Urothelium cell line (cell line): ENCODE results near the gene TTC6.

Experiments used
- DNase-seq: peaks from one replicate; pipeline ENCODE4 v3.0.0; 2011; ENCODE audit warnings: low spot score, mixed read lengths
- FAIRE-seq: peaks from 2 replicates; lab custom pipeline; 2011; peaks lifted over from hg19 to GRCh38; lab: Jason Lieb, UNC

Gene TTC6

DNA sequence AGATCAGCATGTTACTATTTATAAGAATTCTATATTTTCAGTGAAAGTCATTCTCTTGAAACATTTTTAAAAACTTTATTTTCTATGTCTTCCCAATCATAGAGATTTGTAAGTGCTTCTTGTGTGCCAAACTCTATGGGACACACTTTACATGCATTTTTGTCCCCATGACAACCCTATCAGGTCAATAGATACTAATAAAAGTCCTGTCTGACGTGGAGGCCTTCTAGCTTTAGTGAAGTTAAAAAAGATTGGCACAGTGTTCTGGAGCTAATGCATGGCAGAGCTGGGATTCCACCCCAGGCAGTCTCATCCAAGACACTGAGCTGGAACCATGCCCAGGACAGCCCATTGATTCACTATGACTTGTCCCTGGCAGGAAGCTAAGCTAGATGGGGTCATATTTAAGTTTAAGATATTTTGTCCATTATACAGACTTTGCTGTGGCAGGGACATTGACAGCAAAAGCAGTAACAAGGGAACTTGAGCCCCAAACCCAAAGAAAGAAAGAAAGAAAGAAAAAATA is 28.1 kb downstream of the TTC6 start:
- DNase-seq (peak; percentile 14), FAIRE-seq (no peak)

DNA sequence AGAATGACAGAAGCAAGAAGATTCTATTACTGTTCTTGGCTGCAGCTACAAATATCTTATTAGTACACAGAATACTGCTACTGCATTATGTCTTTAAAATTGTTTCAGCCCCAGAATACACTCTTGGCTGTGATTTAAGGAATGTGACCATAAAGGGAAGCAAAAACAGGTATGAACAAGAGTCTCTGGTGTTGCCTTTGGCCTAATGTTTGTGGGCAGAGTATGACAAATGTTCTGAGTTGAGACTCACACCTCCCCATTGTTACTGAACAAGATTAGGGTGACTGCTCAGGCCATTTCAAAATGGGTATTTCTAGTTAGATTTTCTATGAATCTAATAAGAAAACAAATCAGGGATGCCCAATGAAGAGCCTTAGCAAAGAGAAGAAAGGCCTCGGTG is 28.5 kb downstream of the TTC6 start:
- no peak for DNase-seq
- FAIRE-seq = no peak

GRCh38 chr14:37625597-37626595 is 30.5 kb downstream of the TTC6 start:
- FAIRE-seq (no peak), DNase-seq (no peak)

GRCh38 chr14:37637341-37637740 is 41.9 kb downstream of the TTC6 start:
- FAIRE-seq (no peak), DNase-seq (no peak)

- FAIRE-seq (no peak), DNase-seq (no peak)
Observed at GRCh38 chr14:37638599-37638998, 43.2 kb downstream of the TTC6 start.

GRCh38 chr14:37641117-37641516 is 45.7 kb downstream of the TTC6 start:
- FAIRE-seq (no peak), DNase-seq (no peak)

- DNase-seq (no peak), FAIRE-seq (no peak)
Observed at GRCh38 chr14:37642125-37642524, 46.7 kb downstream of the TTC6 start.

- DNase-seq (no peak), FAIRE-seq (no peak)
Observed at GRCh38 chr14:37643701-37644100, 48.3 kb downstream of the TTC6 start.
